ENCODE data around the gene ANKRD34A. TPM values are rescaled to one million over a fixed set of nuclear protein-coding genes. Genes with fewer than 3 reads are reported as not detected.

The ANKRD34A gene
- total and polyA plus RNA-seq, 2 donors = 0.19 to 0.89 TPM

DNA sequence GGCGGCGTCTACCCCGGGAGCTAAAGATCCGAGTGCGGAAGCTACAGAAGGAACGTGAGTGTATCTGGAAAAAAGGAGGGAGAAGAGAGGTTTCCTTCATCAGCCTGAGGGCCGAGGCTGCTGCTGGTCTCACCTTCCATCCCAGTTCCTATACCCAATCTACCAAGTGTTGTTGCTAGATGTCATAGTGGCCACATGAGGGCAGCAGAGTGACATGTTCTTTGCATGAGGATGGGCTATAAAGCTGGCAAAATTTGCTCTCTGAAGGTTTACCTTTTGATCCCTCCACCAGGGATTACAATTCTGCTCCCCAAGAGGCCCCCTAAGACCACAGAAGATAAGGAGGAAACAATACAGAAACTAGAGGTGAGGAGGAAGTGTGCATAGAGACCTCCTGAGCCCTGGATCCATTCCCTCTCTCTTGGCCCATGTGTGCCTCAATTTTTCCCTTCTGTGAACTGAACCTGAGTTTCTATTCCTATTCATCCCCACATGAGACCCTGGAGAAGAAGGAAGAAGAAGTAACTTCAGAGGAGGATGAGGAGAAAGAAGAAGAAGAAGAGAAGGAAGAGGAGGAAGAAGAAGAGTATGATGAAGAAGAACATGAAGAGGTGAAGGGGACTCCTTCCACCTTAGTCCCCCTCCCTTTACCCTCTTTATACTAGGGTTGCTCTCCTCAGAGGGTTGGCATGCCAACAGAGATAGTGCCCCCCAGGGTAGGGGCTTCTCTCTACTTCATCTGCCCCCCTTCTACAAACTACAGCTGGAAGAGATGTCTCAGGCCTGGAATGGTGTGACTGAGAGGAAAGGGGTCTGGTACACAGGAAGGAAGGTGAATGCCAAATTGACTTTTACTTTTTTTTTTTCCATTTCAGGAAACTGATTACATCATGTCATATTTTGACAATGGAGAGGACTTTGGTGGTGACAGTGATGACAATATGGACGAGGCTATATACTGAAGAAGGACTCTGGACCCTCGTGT, 13.4 kb upstream of the ANKRD34A start:
- Histone ChIP-seq H3K4me1 (ENCODE audit: control insufficient read depth in 2 of 2, insufficient read depth in 2 of 2, low read length in 2 of 2) (peaks cover 31 to 57% of the 10 kb centered on the region in 2 donors), H3K27ac (ENCODE audit: low read depth in 1 of 2, low read length in 1 of 2) (peak overlapping the region; percentile 96 to 98), H3K36me3 (ENCODE audit: control insufficient read depth in 2 of 2, insufficient read depth in 2 of 2, low read length in 1 of 2) (no peaks in the 10 kb centered on the region), H3K4me3 (ENCODE audit: low read length in 2 of 2) (peak overlapping the region in 1 of 2 donors; percentile 10), H3K27me3 (ENCODE audit: control insufficient read depth in 2 of 2, insufficient read depth in 1 of 2, low read length in 1 of 2) (no peaks in the 10 kb centered on the region), H3K9me3 (ENCODE audit: control insufficient read depth in 2 of 2, insufficient read depth in 1 of 2, low read length in 1 of 2) (no peaks in the 10 kb centered on the region)
- WGBS = 28% methylated on average over 9 of the region's 9 CpGs
- DNase-seq (ENCODE audit: low read depth in 6 of 9, low spot score in 9 of 9) = peak in 5 of 9 donors; percentile 75 to 91 (median 87)

- WGBS = 93% methylated on average over 5 of the region's 5 CpGs
- Histone ChIP-seq H3K27ac (ENCODE audit: low read depth in 1 of 2, low read length in 1 of 2) (no peak overlapping the region), H3K36me3 (ENCODE audit: control insufficient read depth in 2 of 2, insufficient read depth in 2 of 2, low read length in 1 of 2) (no peaks in the 10 kb centered on the region), H3K27me3 (ENCODE audit: control insufficient read depth in 2 of 2, insufficient read depth in 1 of 2, low read length in 1 of 2) (no peaks in the 10 kb centered on the region), H3K4me3 (ENCODE audit: low read length in 2 of 2) (no peak overlapping the region), H3K4me1 (ENCODE audit: control insufficient read depth in 2 of 2, insufficient read depth in 2 of 2, low read length in 2 of 2) (peaks cover 31 to 50% of the 10 kb centered on the region in 2 donors), H3K9me3 (ENCODE audit: control insufficient read depth in 2 of 2, insufficient read depth in 1 of 2, low read length in 1 of 2) (no peaks in the 10 kb centered on the region)
- DNase-seq (ENCODE audit: low read depth in 6 of 9, low spot score in 9 of 9) = no peak
Measured at GRCh38 chr1:145977016-145977415, 12.6 kb upstream of the ANKRD34A start.

- DNase-seq (ENCODE audit: low read depth in 6 of 9, low spot score in 9 of 9) = no peak
- no peaks in the 10 kb centered on the region for H3K9me3 ChIP-seq (ENCODE audit: control insufficient read depth in 2 of 2, insufficient read depth in 1 of 2, low read length in 1 of 2)
- no peaks in the 10 kb centered on the region for H3K36me3 ChIP-seq (ENCODE audit: control insufficient read depth in 2 of 2, insufficient read depth in 2 of 2, low read length in 1 of 2)
- H3K4me3 ChIP-seq (ENCODE audit: low read length in 2 of 2) = no peak overlapping the region
- H3K27me3 ChIP-seq (ENCODE audit: control insufficient read depth in 2 of 2, insufficient read depth in 1 of 2, low read length in 1 of 2) = no peaks in the 10 kb centered on the region
- 94% methylated on average over 4 of the region's 4 CpGs for WGBS
- peaks cover 26 to 32% of the 10 kb centered on the region in 2 donors for H3K4me1 ChIP-seq (ENCODE audit: control insufficient read depth in 2 of 2, insufficient read depth in 2 of 2, low read length in 2 of 2)
- no peak overlapping the region for H3K27ac ChIP-seq (ENCODE audit: low read depth in 1 of 2, low read length in 1 of 2)
Measured at GRCh38 chr1:145975216-145975615, 10.8 kb upstream of the ANKRD34A start.

DNA sequence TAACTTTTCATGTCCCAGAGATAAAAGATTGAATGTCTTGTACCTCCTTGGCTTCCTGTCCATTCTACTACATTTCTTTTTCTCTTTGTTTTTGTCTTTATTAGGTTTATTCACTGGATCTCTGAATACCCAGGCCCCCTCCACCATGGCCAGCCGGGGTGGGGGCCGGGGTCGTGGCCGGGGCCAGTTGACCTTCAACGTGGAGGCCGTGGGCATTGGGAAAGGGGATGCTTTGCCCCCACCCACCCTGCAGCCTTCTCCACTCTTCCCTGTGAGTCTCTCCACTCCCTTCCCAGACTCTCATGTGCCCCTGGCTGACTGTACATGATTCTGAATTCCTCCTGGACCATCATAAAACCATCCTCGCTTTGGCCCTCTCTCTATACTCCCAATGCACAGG, 10.3 kb upstream of the ANKRD34A start:
- Histone ChIP-seq H3K27ac (ENCODE audit: low read depth in 1 of 2, low read length in 1 of 2) (no peak overlapping the region), H3K36me3 (ENCODE audit: control insufficient read depth in 2 of 2, insufficient read depth in 2 of 2, low read length in 1 of 2) (no peaks in the 10 kb centered on the region), H3K27me3 (ENCODE audit: control insufficient read depth in 2 of 2, insufficient read depth in 1 of 2, low read length in 1 of 2) (no peaks in the 10 kb centered on the region), H3K4me3 (ENCODE audit: low read length in 2 of 2) (no peak overlapping the region), H3K4me1 (ENCODE audit: control insufficient read depth in 2 of 2, insufficient read depth in 2 of 2, low read length in 2 of 2) (peaks cover 22 to 28% of the 10 kb centered on the region in 2 donors), H3K9me3 (ENCODE audit: control insufficient read depth in 2 of 2, insufficient read depth in 1 of 2, low read length in 1 of 2) (no peaks in the 10 kb centered on the region)
- no peak for DNase-seq (ENCODE audit: low read depth in 6 of 9, low spot score in 9 of 9)
- WGBS = 96% methylated on average over 7 of the region's 7 CpGs

GRCh38 chr1:145972580-145972979, 8.2 kb upstream of the ANKRD34A start:
- no peak overlapping the region for H3K27ac ChIP-seq (ENCODE audit: low read depth in 1 of 2, low read length in 1 of 2)
- H3K36me3 ChIP-seq (ENCODE audit: control insufficient read depth in 2 of 2, insufficient read depth in 2 of 2, low read length in 1 of 2) = peaks cover 0 to under 1% of the 10 kb centered on the region in 2 donors
- no peaks in the 10 kb centered on the region for H3K27me3 ChIP-seq (ENCODE audit: control insufficient read depth in 2 of 2, insufficient read depth in 1 of 2, low read length in 1 of 2)
- no peak overlapping the region for H3K4me3 ChIP-seq (ENCODE audit: low read length in 2 of 2)
- DNase-seq (ENCODE audit: low read depth in 6 of 9, low spot score in 9 of 9) = no peak
- no peaks in the 10 kb centered on the region for H3K9me3 ChIP-seq (ENCODE audit: control insufficient read depth in 2 of 2, insufficient read depth in 1 of 2, low read length in 1 of 2)
- H3K4me1 ChIP-seq (ENCODE audit: control insufficient read depth in 2 of 2, insufficient read depth in 2 of 2, low read length in 2 of 2) = peaks cover 1 to 6% of the 10 kb centered on the region in 2 donors
- WGBS = 98% methylated on average over 7 of the region's 7 CpGs

DNA sequence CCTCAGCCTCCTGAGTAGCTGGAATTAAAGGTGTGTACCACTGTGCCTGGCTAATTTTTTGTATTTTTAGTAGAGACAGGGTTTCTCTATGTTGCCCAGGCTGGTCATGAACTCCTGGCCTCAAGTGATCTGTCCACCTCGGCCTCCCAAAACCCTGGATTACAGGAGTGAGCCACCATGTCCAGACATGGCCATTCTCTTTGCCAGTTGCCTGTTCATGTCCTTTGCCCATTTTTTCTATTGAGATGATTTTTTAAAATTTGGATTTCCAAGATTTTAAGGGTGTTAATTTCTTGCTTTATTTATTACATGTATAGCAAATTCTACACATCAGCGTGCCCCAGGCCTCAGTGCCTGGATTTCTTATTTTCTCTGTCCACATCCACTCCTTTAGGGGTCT, 2.9 kb upstream of the ANKRD34A start:
- Histone ChIP-seq H3K4me1 (ENCODE audit: control insufficient read depth in 2 of 2, insufficient read depth in 2 of 2, low read length in 2 of 2) (peaks cover 11 to 19% of the 10 kb centered on the region in 2 donors), H3K36me3 (ENCODE audit: control insufficient read depth in 2 of 2, insufficient read depth in 2 of 2, low read length in 1 of 2) (peaks cover 4% of the 10 kb centered on the region in 2 donors), H3K27me3 (ENCODE audit: control insufficient read depth in 2 of 2, insufficient read depth in 1 of 2, low read length in 1 of 2) (peaks cover 0 to 12% of the 10 kb centered on the region in 2 donors), H3K27ac (ENCODE audit: low read depth in 1 of 2, low read length in 1 of 2) (no peak overlapping the region), H3K9me3 (ENCODE audit: control insufficient read depth in 2 of 2, insufficient read depth in 1 of 2, low read length in 1 of 2) (peaks cover 2 to 4% of the 10 kb centered on the region in 2 donors), H3K4me3 (ENCODE audit: low read length in 2 of 2) (no peak overlapping the region)
- 97% methylated on average over 2 of the region's 2 CpGs for WGBS
- DNase-seq (ENCODE audit: low read depth in 6 of 9, low spot score in 9 of 9) = no peak

- peaks cover 14 to 39% of the 10 kb centered on the region in 2 donors for H3K4me1 ChIP-seq (ENCODE audit: control insufficient read depth in 2 of 2, insufficient read depth in 2 of 2, low read length in 2 of 2)
- H3K9me3 ChIP-seq (ENCODE audit: control insufficient read depth in 2 of 2, insufficient read depth in 1 of 2, low read length in 1 of 2) = peaks cover 2 to 7% of the 10 kb centered on the region in 2 donors
- WGBS = 2% methylated on average over 5 of the region's 5 CpGs
- peak overlapping the region; percentile 60 to 74 for H3K27ac ChIP-seq (ENCODE audit: low read depth in 1 of 2, low read length in 1 of 2)
- peaks cover 4% of the 10 kb centered on the region in 2 donors for H3K36me3 ChIP-seq (ENCODE audit: control insufficient read depth in 2 of 2, insufficient read depth in 2 of 2, low read length in 1 of 2)
- peaks cover 0 to 32% of the 10 kb centered on the region in 2 donors for H3K27me3 ChIP-seq (ENCODE audit: control insufficient read depth in 2 of 2, insufficient read depth in 1 of 2, low read length in 1 of 2)
- no peak for DNase-seq (ENCODE audit: low read depth in 6 of 9, low spot score in 9 of 9)
- H3K4me3 ChIP-seq (ENCODE audit: low read length in 2 of 2) = peak overlapping the region; percentile 69 to 85
Measured at GRCh38 chr1:145965119-145965744, 857 bp upstream of the ANKRD34A start.

DNA sequence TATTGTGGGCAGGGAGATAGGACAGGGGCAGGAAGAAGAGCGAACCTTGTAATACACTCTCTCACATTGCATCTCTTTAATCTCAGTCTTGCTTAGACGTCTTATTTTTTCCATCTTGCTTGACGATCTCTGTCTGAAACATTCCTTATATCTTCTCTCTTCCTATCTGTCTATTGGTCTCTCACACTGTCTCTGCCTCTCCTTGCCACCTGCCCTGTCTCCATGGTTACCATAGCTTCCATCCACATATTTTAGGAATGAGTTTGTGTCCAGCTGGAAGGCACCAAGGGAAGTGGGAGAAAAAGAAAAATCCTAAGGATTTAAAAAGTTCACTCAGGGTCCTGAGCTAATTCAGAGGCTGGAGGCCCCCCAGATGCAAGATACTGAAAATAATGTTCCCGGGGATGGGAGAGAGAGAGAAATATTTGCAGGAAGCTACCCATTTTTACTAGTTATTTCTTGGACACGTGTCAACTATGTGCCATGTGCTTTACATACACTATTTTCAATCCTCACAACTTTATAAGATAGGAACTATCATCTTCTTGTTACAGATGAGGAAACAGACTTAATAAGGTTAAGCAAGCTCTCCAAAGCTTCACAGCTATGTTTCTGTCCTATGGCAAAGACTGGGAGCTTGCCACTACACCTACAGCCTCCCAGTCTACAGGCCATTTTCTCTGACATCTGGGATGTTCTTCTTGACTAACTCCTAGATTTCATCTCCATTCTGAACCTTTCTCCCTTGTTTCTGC, 933 bp downstream of the ANKRD34A start:
- H3K4me3 ChIP-seq (ENCODE audit: low read length in 2 of 2) = peak overlapping the region; percentile 69 to 85
- peaks cover 4% of the 10 kb centered on the region in 2 donors for H3K36me3 ChIP-seq (ENCODE audit: control insufficient read depth in 2 of 2, insufficient read depth in 2 of 2, low read length in 1 of 2)
- peaks cover 2 to 7% of the 10 kb centered on the region in 2 donors for H3K9me3 ChIP-seq (ENCODE audit: control insufficient read depth in 2 of 2, insufficient read depth in 1 of 2, low read length in 1 of 2)
- no peak for DNase-seq (ENCODE audit: low read depth in 6 of 9, low spot score in 9 of 9)
- H3K27me3 ChIP-seq (ENCODE audit: control insufficient read depth in 2 of 2, insufficient read depth in 1 of 2, low read length in 1 of 2) = peaks cover 0 to 39% of the 10 kb centered on the region in 2 donors
- peak overlapping the region; percentile 74 to 91 for H3K27ac ChIP-seq (ENCODE audit: low read depth in 1 of 2, low read length in 1 of 2)
- H3K4me1 ChIP-seq (ENCODE audit: control insufficient read depth in 2 of 2, insufficient read depth in 2 of 2, low read length in 2 of 2) = peaks cover 20 to 50% of the 10 kb centered on the region in 2 donors
- 69% methylated on average over 5 of the region's 5 CpGs for WGBS
